ENCODE measurements around the gene PROSER3.

Gene PROSER3

DNA sequence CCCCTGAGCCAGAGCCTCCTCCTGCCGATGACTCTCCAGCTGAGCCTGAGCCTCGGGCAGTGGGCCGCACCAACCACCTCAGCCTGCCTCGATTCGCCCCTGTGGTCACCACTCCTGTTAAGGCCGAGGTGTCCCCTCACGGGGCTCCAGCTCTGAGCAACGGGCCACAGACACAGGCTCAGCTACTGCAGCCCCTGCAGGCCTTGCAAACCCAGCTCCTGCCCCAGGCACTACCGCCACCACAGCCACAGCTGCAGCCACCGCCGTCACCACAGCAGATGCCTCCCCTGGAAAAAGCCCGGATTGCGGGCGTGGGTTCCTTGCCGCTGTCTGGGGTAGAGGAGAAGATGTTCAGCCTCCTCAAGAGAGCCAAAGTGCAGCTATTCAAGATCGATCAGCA lies 36.6 kb upstream of the PROSER3 start:
- H3K4me2 ChIP-seq (ENCODE audit: low read length): no peak overlapping the region
- peaks cover 64% of the 10 kb centered on the region for H3K36me3 ChIP-seq (ENCODE audit: insufficient read depth, low read length)

GRCh38 chr19:35722461-35722860 lies 35.5 kb upstream of the PROSER3 start:
- H3K4me1 ChIP-seq (ENCODE audit: insufficient read depth, low read length, severe bottlenecking): peaks cover 11% of the 10 kb centered on the region
- no peak overlapping the region for H3K9ac ChIP-seq (ENCODE audit: low read length)
- peaks cover 8% of the 10 kb centered on the region for H3K79me2 ChIP-seq (ENCODE audit: insufficient read depth, low read length)
- H3K4me2 ChIP-seq (ENCODE audit: low read length): no peak overlapping the region
- no peak for TF ChIP-seq EZH2 (IDR thresholded peaks at IDR 0.05; ENCODE audit: borderline replicate concordance, low read length)
- TF ChIP-seq CTCF (IDR thresholded peaks at IDR 0.05; ENCODE audit: low read length): no peak
- no peaks in the 10 kb centered on the region for H3F3A ChIP-seq (ENCODE audit: insufficient read depth, low read length)
- H3K9me2 ChIP-seq (ENCODE audit: low read depth, low read length): no peaks in the 10 kb centered on the region
- H2AFZ ChIP-seq (ENCODE audit: low read length): no peak overlapping the region
- no peaks in the 10 kb centered on the region for H4K20me1 ChIP-seq (ENCODE audit: insufficient read depth, low read length)
- H3K4me3 ChIP-seq (ENCODE audit: low read depth, low read length, poor library complexity, severe bottlenecking): no peak overlapping the region
- no peaks in the 10 kb centered on the region for H3K27me3 ChIP-seq (ENCODE audit: insufficient read depth, low read length)
- no peaks in the 10 kb centered on the region for H3K9me3 ChIP-seq (ENCODE audit: low read length)
- peaks cover 72% of the 10 kb centered on the region for H3K36me3 ChIP-seq (ENCODE audit: insufficient read depth, low read length)
- H3K27ac ChIP-seq (ENCODE audit: low read depth, low read length, poor library complexity, severe bottlenecking): no peak overlapping the region

More for the DNA sequence above, 36.6 kb upstream of the PROSER3 start:
- H3F3A ChIP-seq (ENCODE audit: insufficient read depth, low read length): no peaks in the 10 kb centered on the region
- H3K4me1 ChIP-seq (ENCODE audit: insufficient read depth, low read length, severe bottlenecking): peaks cover 17% of the 10 kb centered on the region
- H3K27ac ChIP-seq (ENCODE audit: low read depth, low read length, poor library complexity, severe bottlenecking): no peak overlapping the region
- H3K9ac ChIP-seq (ENCODE audit: low read length): no peak overlapping the region
- no peak overlapping the region for H3K4me3 ChIP-seq (ENCODE audit: low read depth, low read length, poor library complexity, severe bottlenecking)
- H3K79me2 ChIP-seq (ENCODE audit: insufficient read depth, low read length): peaks cover 8% of the 10 kb centered on the region
- TF ChIP-seq CTCF (IDR thresholded peaks at IDR 0.05; ENCODE audit: low read length) (no peak), EZH2 (IDR thresholded peaks at IDR 0.05; ENCODE audit: borderline replicate concordance, low read length) (no peak)
- H4K20me1 ChIP-seq (ENCODE audit: insufficient read depth, low read length): no peaks in the 10 kb centered on the region
- H3K9me3 ChIP-seq (ENCODE audit: low read length): no peaks in the 10 kb centered on the region
- H3K27me3 ChIP-seq (ENCODE audit: insufficient read depth, low read length): no peaks in the 10 kb centered on the region
- no peaks in the 10 kb centered on the region for H3K9me2 ChIP-seq (ENCODE audit: low read depth, low read length)
- H2AFZ ChIP-seq (ENCODE audit: low read length): no peak overlapping the region

- Histone ChIP-seq H3K9me3 (ENCODE audit: low read length) (no peaks in the 10 kb centered on the region), H3K27ac (ENCODE audit: low read depth, low read length, poor library complexity, severe bottlenecking) (no peak overlapping the region), H3K4me2 (ENCODE audit: low read length) (no peak overlapping the region), H2AFZ (ENCODE audit: low read length) (no peak overlapping the region), H3K9ac (ENCODE audit: low read length) (no peak overlapping the region), H4K20me1 (ENCODE audit: insufficient read depth, low read length) (no peaks in the 10 kb centered on the region), H3F3A (ENCODE audit: insufficient read depth, low read length) (no peaks in the 10 kb centered on the region), H3K4me3 (ENCODE audit: low read depth, low read length, poor library complexity, severe bottlenecking) (no peak overlapping the region), H3K4me1 (ENCODE audit: insufficient read depth, low read length, severe bottlenecking) (peaks cover 11% of the 10 kb centered on the region), H3K36me3 (ENCODE audit: insufficient read depth, low read length) (peaks cover 76% of the 10 kb centered on the region), H3K9me2 (ENCODE audit: low read depth, low read length) (no peaks in the 10 kb centered on the region), H3K79me2 (ENCODE audit: insufficient read depth, low read length) (peaks cover 8% of the 10 kb centered on the region), H3K27me3 (ENCODE audit: insufficient read depth, low read length) (no peaks in the 10 kb centered on the region)
- no peak for TF ChIP-seq EZH2 (IDR thresholded peaks at IDR 0.05; ENCODE audit: borderline replicate concordance, low read length)
- TF ChIP-seq CTCF (IDR thresholded peaks at IDR 0.05; ENCODE audit: low read length): no peak
Observed at GRCh38 chr19:35722897-35723296, 35.1 kb upstream of the PROSER3 start.

Data from OCI-LY1 (cell line).